Calu3 (cell line): ENCODE data around the gene E4F1. TPM values are rescaled to one million over a fixed set of nuclear protein-coding genes. Genes with fewer than 3 reads are reported as not detected.
"Not testable (repeated sequence)": the region's sequence is repeated elsewhere in the genome, so short reads cannot be mapped to it uniquely, and the experiment has no call there.

Experiments
- BruUV-seq: library from RNA; stranded (reverse); fragments of 400-500 nt; replicated peaks from 2 replicates; lab custom pipeline; 2021; lab: Mats Ljungman, UMichigan
- CTCF ChIA-PET: fragments of 300-600 bp; sonication (Branson Sonifier 250); formaldehyde crosslinking; loops from one replicate; lab custom pipeline; 2022; ENCODE audit warnings: antibody characterized with exemption; lab: Charles Lee
- DNase-seq: peaks from one replicate; pipeline ENCODE4 v3.0.0; 2022
- H3K27ac Mint-ChIP-seq: one replicate; pipeline ENCODE4 v1.8.0; 2022; ENCODE audit warnings: mixed read lengths; ENCODE audit not compliant: unreplicated experiment
- H3K27me3 Mint-ChIP-seq: one replicate; pipeline ENCODE4 v1.8.0; 2022; ENCODE audit warnings: mixed read lengths; ENCODE audit not compliant: unreplicated experiment
- H3K36me3 Mint-ChIP-seq: one replicate; pipeline ENCODE4 v1.8.0; 2022; ENCODE audit warnings: mild to moderate bottlenecking, moderate library complexity, mixed read lengths; ENCODE audit not compliant: insufficient read depth, unreplicated experiment
- H3K4me1 Mint-ChIP-seq: one replicate; pipeline ENCODE4 v1.8.0; 2022; ENCODE audit warnings: mild to moderate bottlenecking, low read depth, mixed read lengths; ENCODE audit not compliant: unreplicated experiment
- H3K4me3 Mint-ChIP-seq: one replicate; pipeline ENCODE4 v1.8.0; 2022; ENCODE audit warnings: mild to moderate bottlenecking, low read depth, moderate library complexity, mixed read lengths; ENCODE audit not compliant: unreplicated experiment
- H3K9me3 Mint-ChIP-seq: one replicate; pipeline ENCODE4 v1.8.0; 2022; ENCODE audit warnings: low read depth, mixed read lengths; ENCODE audit not compliant: unreplicated experiment
- CTCF ChIP-seq: fragments of 200-600 bp; IDR thresholded peaks from one replicate; pipeline ENCODE4 v1.8.0; 2022; ENCODE audit warnings: antibody characterized with exemption; ENCODE audit not compliant: unreplicated experiment
- intact Hi-C: fragments of 100-400 bp; cut with micrococcal nuclease; formaldehyde crosslinking; loops from one replicate; pipeline ENCODE4 v1.10.0; 2022; ENCODE audit not compliant: unreplicated experiment
- total RNA-seq: library from RNA; stranded (reverse); gene quantifications from 2 replicates; pipeline ENCODE4 v1.2.3, GENCODE V29; 2022

E4F1 gene
- total RNA-seq, 1 experiment from 2014 or later, result 35.4 TPM

DNA sequence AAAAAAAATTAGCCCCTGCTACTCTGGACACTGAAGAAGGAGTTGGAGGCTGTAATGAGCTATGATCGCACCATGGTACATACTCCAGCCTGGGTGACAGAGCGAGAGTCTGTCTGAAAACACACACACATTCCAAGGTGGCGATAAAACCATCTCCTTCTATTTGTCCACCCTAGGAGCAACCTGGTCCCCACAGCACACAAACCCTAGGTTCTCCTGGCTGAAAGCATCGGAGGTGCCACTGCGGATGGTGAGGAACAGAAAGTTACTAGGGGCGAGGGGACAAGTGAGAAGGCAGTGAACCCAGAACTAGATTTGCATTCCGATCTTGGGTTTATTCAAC is 29.4 kb downstream of the E4F1 start:
- no peak for TF ChIP-seq CTCF
- Mint-ChIP-seq H3K36me3 (peaks cover 95% of the 10 kb centered on the region), H3K9me3 (no peaks in the 10 kb centered on the region), H3K4me3 (no peak overlapping the region), H3K27me3 (no peaks in the 10 kb centered on the region), H3K27ac (peak overlapping the region; percentile 88), H3K4me1 (peaks cover 20% of the 10 kb centered on the region)
- no TSS peak for BruUV-seq
- intact Hi-C loops, result no loop called here
- CTCF ChIA-PET, result interaction anchor here (0.6 to 2.8 kb wide), 5 partner anchors 38 to 776 kb away, joined by 5 to 27 read pairs (median 8); partner anchors contain the start of genes PGP and TRAF7
- DNase-seq, result no peak

- H3K27me3 Mint-ChIP-seq, result no peaks in the 10 kb centered on the region
- no TSS peak for BruUV-seq
- peak overlapping the region; percentile 88 for H3K27ac Mint-ChIP-seq
- intact Hi-C loops, result no loop called here
- CTCF ChIA-PET, result interaction anchor here (2.8 kb wide), 1 partner anchor 38 kb away, joined by 15 read pairs; the partner anchor contains the start of gene PGP
- H3K36me3 Mint-ChIP-seq, result peaks cover 96% of the 10 kb centered on the region
- H3K4me1 Mint-ChIP-seq, result peaks cover 20% of the 10 kb centered on the region
- no peak for DNase-seq
- no peak for TF ChIP-seq CTCF
- no peaks in the 10 kb centered on the region for H3K9me3 Mint-ChIP-seq
- no peak overlapping the region for H3K4me3 Mint-ChIP-seq
Measured at GRCh38 chr16:2253293-2253692, 29.9 kb downstream of the E4F1 start.

DNA sequence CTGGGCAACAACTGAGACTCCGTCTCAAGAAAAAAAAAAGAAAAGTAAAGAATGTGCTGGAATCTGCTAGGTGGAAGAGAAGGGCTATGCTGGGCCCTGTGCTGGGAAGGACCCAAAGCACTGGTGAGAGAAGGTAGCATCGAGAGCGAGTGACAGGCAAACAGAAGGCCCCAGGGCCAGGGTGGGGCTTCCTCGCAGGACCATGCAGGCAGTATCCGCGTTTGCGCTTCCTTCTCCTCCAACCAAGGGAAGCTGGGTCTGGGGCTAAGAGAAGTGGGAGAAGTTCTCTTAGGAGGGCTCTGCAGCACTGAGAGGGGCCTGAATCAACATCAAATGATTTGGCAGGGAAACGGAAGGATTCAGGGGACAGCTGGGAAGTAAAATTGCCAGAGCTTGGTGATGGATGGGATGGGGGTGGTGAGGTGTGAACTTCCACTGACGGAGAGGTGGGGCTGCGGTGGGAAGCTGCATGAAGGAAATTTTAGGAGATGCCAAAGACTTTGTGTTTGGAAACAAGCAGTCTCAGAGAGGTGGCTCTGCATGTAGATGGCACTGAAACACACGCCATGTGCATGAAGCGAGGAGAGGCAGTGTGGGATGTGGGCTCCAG is 33.2 kb downstream of the E4F1 start:
- Mint-ChIP-seq H3K27me3 (no peaks in the 10 kb centered on the region), H3K9me3 (no peaks in the 10 kb centered on the region), H3K4me1 (peaks cover 20% of the 10 kb centered on the region), H3K4me3 (no peak overlapping the region), H3K27ac (peak overlapping the region; percentile 80), H3K36me3 (peaks cover 93% of the 10 kb centered on the region)
- DNase-seq, result no peak
- BruUV-seq, result no TSS peak
- no peak for TF ChIP-seq CTCF
- intact Hi-C loops, result no loop called here
- CTCF ChIA-PET, result no interaction called here

DNA sequence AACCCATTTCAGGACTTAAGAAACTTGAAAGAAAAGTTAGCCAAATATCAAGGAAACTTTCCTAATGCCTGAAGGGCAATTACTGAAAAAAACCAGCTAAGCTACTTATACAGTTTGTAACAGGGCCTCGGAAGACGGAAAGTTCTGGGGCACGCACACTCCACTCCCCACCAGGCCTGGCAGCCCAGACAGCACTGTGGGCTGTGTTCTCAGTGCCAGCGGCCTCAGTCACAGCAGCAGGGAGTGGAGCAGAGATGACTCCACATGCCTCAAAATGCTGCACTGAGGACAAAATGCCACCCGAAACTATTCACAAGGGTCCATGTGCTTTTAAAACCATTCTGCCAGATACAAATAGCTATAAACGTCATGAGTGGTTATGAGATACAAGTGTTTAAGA is 34.3 kb downstream of the E4F1 start:
- Mint-ChIP-seq H3K4me3 (no peak overlapping the region), H3K4me1 (peaks cover 10% of the 10 kb centered on the region), H3K36me3 (peaks cover 93% of the 10 kb centered on the region), H3K27ac (no peak overlapping the region), H3K9me3 (no peaks in the 10 kb centered on the region), H3K27me3 (no peaks in the 10 kb centered on the region)
- intact Hi-C loops, result no loop called here
- BruUV-seq, result no TSS peak
- CTCF ChIA-PET, result interaction anchor here (0.6 kb wide), 1 partner anchor 681 kb away, joined by 4 read pairs; no protein-coding TSS in a partner anchor
- DNase-seq, result no peak
- no peak for TF ChIP-seq CTCF

GRCh38 chr16:2258530-2258929 is 35.1 kb downstream of the E4F1 start:
- H3K4me3 Mint-ChIP-seq, H3K4me1 Mint-ChIP-seq, DNase-seq, H3K9me3 Mint-ChIP-seq, intact Hi-C loops, BruUV-seq, H3K27me3 Mint-ChIP-seq, H3K27ac Mint-ChIP-seq: not testable (repeated sequence)
- H3K36me3 Mint-ChIP-seq, result peaks cover 93% of the 10 kb centered on the region
- CTCF ChIA-PET, result interaction anchor here (0.6 kb wide), 1 partner anchor 8 kb away, joined by 10 read pairs; no protein-coding TSS in a partner anchor
